Measurements from ENCODE around the gene SCOC.

Gene SCOC

GRCh38 chr4:140373328-140374129, at the start of gene SCOC:
TSS of gene SCOC (plus strand) at chr4:140373646. CDS start at chr4:140379171, 5,525 bp downstream.
- peak; percentile 98 for DNase-seq

DNA sequence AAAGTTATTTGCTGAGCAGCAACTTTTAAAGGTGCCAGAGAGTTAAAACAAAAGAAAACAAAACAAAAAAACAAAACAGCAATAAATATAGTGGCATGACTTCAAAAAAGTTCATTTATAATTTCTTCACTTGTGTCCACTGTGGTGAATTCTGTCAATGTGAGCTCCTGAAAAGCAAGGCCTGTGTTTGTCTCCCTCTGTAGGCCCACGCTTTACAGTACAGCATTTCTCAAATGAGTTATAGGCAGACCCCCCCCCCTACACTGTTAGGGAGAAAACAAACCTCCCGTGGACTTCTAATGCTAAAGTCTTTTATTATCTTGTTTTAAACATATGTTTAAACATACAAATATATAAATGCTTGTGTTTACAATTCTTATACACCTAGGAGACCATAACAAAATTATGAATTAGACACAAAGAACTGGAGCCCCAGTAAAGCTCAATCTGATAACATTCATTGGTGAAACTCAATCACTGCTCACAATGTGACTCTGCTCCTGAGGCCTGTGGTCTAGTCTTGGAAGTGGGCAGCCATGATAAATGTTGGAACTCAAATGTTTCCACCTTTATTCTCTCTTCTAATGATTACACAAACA, 47.0 kb upstream of the SCOC start:
- no peak for DNase-seq

DNA sequence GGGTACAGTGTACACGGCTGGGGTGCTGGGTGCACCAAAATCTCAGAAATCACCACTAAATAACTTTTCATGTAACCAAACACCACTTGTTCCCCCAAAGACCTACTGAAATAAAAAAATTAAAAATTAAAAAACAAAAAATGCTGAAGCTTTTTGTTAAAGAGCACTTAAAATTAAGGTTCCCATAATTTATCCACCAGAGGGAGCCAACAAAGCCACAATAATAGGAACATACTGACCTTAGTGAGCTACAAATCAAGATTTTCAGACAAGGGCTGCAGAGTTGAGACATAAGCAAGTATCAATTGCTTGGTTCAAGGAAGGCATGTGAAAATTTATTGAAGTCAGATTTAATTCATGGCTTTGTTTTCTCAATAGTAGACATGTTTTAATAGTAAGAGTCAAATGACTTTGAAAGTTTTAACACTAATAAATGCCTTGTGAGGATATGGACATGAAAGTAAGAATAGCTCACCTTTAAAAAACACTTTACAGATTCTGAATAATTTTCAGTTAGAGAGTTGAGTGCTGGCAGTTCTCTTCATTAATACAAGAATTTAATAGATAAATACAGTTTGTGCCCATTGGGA, 43.0 kb upstream of the SCOC start:
- no peak for DNase-seq

DNA sequence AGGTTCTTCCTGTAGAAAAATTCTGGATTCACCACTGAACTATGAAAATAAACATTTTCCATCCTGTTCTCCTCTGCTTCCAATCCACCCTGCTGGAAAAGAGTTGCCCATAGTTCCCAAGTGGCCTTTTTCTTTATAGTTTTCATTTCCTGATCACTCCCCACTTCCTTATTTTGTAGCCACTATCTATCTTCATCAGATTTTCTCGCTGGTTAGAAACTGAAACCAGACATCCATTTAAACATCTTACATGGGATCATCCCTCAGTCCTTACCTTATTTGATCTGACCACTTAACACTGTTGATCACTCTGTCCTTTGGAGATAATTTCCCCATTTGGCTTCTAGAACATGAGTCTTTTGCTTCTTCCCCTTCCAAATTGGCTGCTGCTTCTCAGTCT, 42.2 kb upstream of the SCOC start:
- no peak for DNase-seq

DNA sequence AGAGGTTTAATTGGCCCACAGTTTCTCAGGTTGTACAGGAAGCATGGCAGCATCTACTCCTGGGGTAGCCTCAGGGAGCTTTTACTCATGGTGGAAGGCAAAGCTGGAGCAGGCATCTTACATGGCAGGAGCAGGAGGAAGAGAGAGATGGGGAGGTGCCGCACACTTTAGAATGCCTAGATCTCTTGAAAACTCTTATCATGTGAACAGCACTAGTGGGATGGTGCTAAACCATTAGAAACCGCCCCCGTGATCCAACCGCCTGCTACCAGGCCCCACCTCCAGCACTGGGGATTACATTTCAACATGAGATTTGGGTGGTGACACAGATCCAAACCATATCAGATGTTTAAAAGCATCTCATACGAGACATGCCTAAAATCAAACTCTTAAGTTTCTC, 41.6 kb upstream of the SCOC start:
- no peak for DNase-seq

DNA sequence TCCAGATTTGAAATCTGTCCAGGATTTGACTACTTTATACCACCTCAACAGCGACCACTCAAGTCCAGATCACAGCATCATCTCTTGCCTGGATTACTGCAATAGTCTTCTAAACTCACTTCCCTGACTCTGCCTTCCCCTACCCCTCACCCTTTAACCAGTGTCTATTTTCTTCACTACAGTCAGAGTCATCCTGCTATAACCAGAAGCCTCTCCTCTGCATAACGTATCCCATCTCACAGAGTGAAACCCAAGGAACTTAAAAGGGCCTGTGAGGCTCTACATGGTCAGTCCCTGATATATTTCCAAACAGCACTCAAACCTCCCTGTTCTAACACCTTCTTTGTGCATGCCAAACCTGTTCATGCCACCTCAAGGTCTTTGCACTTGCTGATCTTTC, 40.7 kb upstream of the SCOC start:
- DNase-seq, result no peak

DNA sequence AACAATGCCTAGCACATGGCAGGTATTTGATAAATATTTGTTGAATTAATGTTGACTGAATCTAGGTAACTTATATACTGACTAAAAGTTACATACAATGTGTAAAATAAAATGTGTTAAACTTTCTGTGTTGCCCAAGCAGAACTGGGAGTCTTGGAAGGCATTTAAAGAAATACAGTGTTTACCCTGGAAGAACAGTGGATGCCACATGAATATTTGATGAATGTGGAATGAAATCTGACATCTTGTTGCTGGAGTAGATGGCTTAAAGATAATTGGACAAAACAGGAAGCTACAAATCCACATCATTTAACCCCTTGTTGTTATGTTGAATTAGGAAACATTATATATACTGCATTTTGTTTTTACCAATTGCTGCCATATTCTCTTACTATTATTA, 39.9 kb upstream of the SCOC start:
- DNase-seq, result no peak

DNA sequence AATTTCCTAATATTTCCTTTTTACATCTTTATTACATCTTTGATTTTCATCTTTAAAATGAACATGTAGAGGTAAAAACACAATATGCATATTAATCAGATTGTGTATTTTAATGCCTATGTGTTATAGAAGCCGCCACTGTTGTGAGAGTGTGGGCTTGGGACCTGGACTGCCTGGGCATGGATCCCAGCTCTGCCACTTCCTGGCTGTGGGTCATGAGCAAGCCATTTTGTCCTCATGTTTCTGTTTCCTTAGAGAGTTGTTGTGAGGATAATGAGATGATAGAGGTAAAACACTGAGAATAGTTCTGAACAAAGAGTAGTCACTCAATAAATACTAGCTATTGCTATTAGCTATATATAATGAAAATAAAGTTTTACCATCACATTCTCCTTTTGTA, 38.4 kb upstream of the SCOC start:
- DNase-seq, result no peak

DNA sequence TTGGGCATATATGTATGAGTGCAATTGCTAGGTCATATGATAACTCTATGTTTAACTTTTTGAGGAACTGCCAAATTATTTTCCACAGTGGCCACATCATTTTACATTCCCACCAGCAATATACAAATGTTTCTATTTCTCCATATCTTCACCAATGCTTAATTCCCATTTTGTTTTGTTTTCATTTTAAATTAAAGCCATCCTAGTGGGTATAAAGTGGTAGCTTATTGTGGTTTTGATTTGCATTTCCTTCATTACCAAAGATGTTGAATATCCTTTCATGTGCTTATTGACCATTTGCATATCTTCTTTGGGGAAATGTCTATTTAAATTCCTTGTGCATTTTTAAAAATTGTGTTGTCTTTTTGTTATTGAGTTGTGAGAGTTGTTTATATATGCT, 36.7 kb upstream of the SCOC start:
- no peak for DNase-seq

DNA sequence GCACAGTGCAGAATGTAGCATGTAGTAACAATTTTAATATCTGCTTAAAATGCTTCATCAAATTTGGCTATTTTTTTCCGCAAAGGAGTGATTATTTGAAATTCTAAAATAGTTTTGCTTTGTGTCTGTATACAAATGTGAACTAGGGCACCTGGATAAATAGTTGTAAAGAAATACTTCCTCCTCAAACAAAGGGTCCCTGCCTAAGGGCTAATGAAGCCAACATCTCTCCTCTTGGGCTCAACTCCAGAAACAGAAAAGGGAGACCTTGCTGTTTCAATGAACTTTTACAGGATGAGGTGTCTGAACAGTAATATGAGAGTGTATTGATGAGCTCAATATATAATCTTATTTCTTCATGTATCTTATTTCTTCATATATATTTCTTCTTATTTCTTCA, 30.8 kb upstream of the SCOC start:
- no peak for DNase-seq

- DNase-seq, result no peak
Measured at GRCh38 chr4:140343303-140343702, 30.1 kb upstream of the SCOC start.

- no peak for DNase-seq
Measured at GRCh38 chr4:140344101-140344500, 29.3 kb upstream of the SCOC start.

GRCh38 chr4:140344621-140345020, 28.8 kb upstream of the SCOC start:
- DNase-seq, result no peak

- no peak for DNase-seq
Measured at GRCh38 chr4:140346136-140346535, 27.3 kb upstream of the SCOC start.

DNA sequence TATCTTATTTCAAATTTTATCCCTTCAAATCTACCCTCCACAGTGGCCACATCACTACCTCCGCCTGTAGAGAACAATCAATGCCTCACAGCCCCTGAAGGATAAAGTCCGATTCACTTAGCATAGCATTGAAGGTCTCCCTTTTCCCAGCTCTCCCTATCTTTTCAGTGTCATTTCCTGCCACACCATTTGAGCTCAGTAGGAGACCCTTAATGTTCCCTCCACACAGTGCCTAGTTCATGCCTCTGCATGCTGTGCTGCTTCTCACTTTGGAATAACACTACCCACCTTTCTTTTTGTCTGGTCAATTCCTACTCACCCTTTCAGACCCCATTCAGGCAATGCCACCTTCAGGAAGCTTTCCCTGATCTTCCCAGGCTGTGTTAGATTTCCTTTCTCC, 23.6 kb upstream of the SCOC start:
- DNase-seq, result no peak

GRCh38 chr4:140351093-140352075, 22.1 kb upstream of the SCOC start:
- no peak for DNase-seq

DNA sequence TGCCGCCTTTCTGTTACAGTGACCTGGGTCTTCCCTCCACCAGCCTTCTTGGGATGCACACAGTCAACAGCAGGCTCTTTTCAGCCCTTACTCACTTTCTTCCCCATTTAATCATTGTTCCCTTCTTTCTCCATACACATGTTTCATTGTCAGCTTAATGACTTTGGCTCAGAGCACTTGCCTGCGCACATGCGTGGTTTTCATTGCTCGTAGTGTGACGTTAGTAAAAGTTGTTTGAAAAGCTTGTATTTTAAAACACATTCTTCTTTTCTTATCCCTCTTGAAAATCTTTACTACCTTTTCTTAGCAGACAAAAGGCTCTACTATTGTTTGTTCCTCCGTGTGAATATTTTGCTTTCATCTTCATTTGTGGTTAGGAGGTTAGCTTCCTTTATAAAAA, 19.7 kb upstream of the SCOC start:
- DNase-seq, result no peak

GRCh38 chr4:140355288-140355687, 18.2 kb upstream of the SCOC start:
- DNase-seq, result no peak

- DNase-seq, result no peak
Measured at GRCh38 chr4:140357868-140358267, 15.6 kb upstream of the SCOC start.

DNA sequence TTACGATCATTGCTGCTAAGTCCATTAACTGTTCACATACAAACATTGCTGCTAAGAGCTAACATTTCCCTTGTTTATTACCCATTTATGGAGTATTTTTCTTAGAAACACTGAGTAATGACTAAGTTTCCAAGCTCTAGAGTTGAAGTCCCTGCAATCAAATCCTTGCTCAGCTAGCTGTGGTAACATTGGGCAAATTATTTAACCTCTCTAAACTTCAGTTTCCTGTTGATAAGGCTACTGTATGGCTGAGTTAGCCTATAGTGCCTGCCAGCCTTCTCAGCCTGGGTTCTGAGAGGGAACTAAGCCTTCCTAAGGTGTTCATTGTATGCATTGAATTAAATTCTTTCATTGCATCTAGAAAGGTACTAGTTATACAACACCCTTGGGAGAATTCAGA, 15.2 kb upstream of the SCOC start:
- DNase-seq, result no peak

DNA sequence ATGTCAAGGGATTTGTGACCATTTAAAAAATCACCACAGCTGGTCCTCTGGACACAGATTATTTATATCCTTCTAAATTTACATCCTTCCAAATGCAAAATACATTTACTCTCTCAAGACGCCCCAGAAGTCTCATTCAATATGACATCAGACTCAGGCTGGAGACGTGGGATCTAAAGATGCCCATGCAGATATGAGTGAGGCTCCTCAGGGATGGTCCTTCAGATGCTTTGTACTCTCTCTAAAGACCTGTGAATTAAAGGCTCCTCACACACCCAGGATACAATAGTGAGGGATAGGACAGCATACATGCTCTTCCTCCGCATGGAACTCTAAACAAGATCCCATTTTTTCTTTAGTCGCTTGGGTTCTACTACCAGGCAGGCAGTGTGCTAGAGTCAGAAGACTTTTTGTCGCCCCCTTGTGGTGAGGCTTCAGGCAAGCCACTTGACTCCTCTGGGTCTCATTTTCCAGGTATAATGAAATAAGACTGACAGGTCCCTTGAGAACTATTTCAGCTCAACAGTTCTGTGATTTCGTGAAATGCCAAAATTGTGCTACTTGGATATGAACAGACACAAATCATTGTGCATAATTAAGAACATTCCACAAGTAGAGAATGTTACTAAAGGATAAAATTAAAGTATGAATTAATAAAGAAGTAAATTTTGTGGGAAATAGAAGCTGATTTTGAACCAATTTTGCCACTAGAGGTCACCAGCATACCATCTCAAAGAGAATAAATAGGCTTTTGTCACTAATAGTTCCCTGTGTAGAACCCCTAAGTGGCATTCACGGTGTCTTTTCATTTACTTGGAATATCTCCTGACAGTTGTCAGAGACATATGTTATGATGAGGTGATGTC, 13.7 kb upstream of the SCOC start:
- DNase-seq, result peak; percentile 72

DNA sequence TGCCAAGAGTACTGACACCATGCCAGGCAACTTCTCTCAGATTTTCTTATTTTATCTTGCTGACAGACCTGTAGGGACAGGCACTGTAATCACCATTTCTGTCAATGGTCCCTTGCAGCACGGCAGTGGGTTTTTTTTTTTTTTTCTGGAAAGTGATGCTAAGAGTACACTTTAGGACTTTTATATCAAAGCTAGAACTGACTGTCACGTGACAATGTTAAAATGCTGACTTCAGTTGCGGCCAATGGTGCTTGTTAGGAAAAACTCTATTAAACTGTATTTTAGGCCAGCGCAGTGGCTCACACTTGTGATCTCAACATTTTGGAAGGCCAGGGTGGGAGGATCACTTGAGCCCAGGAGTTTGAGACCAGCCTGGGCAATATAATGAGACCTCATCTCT, 12.3 kb upstream of the SCOC start:
- DNase-seq, result no peak
